Measurements from ENCODE around the gene IFT20.
A peak's percentile ranks its signal among the peaks of the same experiment; 100 is the strongest.
"Not testable (repeated sequence)": the region's sequence is repeated elsewhere in the genome, so short reads cannot be mapped to it uniquely, and the experiment has no call there.

The IFT20 gene

DNA sequence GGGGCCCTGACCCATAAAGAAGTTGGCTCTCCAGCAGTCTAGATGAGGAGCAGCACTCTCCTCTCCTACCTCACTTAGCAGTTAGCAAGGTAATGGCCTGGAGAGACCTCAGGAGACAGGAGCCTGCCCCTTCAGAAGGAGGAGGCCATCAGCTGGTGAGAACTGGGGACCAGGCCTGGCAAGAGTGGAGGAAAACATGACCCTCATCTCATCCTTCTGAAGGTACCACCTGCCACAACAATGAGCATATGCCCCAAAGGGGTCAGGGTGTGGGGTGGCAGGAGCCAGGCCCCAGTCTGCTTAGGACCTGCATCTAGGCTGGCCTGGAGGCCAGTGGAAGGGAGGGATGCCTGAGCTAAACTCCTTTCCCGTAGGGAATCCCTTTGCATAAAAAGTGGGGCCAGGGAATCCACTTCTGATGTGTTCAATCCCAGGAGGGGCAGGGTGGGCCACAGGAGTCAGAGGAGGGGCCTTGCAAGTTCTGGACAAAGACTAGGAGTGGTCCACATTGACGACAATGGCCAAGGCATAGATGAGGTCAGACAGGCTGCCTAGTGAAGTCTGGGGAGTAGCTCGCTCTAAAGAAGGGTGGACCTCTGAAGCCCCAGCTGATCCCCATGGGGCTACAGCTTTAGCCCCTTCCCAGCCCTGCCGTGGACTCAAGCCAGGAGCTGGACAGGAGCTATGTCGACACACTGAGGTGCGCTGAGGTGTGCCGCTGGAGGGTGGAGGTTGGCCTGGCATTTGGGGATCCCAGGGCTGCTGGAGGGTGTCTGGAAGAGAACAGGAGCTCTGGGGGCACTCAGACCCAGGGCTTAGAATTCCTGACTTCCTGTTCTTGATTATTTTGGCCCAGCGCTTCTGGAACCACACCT, 28.7 kb upstream of the IFT20 start:
- DNase-seq = no peak

DNA sequence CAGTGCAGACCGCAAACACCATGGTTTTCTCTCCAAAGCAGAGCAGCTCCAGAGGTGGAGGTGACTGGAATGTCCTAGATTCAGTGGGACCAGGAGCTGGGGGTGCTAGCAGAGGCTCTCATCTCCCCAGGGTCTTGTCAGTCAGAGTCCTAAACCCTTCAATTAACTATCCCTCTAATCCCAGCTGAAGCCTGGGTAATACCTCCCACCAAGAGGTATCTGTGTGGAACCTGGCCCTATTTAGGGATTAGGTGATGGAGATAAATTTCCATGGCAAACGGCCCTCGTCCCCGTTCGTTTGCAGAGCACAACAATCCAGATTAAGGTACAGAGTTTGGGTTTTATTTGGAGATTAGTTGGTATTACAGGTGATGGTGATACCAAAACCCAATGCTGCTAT, 27.9 kb upstream of the IFT20 start:
- DNase-seq = no peak

GRCh38 chr17:28357901-28358197, 22.6 kb upstream of the IFT20 start:
- DNase-seq = no peak

GRCh38 chr17:28357061-28357900, 22.0 kb upstream of the IFT20 start, which contains the start of gene POLDIP2:
Gene POLDIP2, minus strand, starts transcription at chr17:28357527. Its CDS starts 79 bp downstream, at chr17:28357448.
- DNase-seq = peak; percentile 96

DNA sequence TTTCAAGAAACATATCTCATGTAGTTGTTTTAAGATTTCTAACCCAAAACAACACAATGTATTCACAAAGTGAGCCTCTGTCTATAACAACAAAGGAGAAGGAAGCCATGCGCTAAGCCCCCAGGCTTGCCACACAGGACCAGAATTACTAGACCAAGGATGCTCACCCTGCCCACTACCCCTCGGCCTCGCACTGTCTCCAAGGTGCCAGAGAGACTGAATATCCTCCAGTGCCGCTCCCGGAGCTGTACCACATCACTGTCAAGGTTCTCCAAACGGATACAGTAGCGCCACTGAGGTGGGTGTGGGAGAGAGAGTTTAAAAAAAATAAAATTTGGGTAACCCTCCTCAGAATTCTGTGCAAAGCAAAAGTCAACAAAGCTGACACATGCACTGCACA, 15.0 kb upstream of the IFT20 start:
- DNase-seq = no peak

GRCh38 chr17:28348979-28349378, 13.7 kb upstream of the IFT20 start:
- DNase-seq = no peak

DNA sequence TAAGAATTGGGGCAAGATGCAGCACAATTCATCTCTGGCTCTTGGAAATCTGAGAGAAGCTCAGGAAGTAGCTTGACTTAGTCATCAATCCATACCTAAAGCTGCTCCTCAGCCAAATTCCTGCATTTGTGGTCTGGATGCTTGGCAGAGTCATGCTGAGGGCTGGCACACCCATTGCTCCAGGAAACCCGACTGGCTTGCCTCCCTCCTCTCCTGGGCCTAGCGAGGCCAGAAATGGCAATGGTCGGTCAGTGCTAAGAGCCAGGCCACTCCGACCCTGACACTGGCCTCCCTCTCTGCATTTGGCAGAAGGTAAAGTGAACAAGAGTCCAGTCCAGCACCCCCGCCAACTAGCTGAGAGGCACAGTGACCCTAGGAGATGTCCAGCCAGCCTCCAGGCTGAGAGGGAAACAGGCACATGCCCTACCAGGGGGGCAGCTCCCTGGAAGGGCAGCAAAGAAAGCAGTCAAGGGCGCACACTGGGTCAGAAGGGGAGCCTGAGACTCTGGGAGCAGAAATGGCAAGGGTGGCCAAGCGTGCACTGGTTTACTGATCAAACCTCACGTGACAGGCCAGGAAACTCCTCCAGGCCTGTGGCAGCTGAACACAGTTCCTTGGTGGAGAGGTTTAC, 12.1 kb upstream of the IFT20 start:
- no peak for DNase-seq

- DNase-seq = no peak
Observed at GRCh38 chr17:28346746-28347246, 11.5 kb upstream of the IFT20 start.

GRCh38 chr17:28346199-28346580, 10.9 kb upstream of the IFT20 start:
- DNase-seq = no peak

DNA sequence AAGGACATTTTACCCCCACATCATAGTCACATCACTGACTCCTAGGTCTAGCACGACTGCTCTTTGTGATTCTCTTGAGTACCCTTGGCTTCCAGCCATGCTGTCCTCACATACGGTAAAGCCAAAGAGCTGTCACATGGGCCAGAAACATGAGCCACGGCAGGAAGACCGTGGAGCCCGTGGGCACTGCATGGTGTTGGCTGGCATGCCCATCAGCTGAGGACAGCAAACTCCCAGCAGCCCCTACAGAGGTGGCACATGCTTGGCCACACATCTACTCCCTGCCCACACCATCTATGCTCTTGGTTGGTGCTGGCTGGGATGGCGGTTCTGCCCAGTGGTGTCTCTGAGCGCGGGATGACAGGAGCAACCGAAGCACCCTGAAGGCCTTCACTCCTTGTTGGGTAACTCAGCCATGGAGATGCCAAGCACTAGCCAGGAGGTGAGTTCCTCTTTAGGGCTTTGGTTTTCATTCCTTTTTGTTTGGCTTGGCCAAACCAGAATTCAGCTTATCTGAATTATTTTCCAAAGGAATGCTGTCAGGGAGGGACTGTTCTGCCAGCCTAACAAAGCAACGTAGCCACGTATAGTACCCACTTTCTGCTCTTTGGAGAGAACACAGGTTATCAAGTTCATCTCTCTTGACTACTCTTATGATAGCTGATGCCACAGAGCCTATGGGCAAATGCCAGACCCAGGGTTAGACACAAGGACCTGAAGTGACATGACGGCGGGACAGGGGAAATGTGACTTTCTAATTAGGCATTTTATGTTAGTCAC, 10.3 kb upstream of the IFT20 start:
- no peak for DNase-seq

- no peak for DNase-seq
Observed at GRCh38 chr17:28344435-28344901, 9.2 kb upstream of the IFT20 start.

- DNase-seq = no peak
Observed at GRCh38 chr17:28344011-28344410, 8.7 kb upstream of the IFT20 start.

- DNase-seq = peak; percentile 83
Observed at GRCh38 chr17:28343491-28343932, 8.2 kb upstream of the IFT20 start.

DNA sequence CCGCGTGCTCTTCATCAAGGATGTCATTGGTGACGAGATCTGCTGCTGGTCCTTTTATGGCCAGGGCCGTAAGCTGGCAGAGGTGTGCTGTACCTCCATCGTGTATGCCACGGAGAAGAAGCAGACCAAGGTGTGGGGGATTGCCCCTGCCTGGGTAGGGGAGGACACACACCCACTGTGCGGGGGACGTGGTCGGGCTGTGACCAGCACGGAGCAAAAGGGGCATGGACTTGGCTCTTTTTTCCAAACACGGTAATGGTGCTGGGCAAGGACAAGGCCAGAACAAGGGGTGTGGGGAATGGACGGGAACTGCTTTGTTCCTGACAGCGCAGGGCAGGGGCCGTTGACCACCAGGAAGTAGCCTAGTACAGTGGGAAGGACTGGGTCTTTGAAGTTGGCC, 7.0 kb upstream of the IFT20 start:
- no peak for DNase-seq

GRCh38 chr17:28341516-28341915, 6.2 kb upstream of the IFT20 start:
- no peak for DNase-seq

DNA sequence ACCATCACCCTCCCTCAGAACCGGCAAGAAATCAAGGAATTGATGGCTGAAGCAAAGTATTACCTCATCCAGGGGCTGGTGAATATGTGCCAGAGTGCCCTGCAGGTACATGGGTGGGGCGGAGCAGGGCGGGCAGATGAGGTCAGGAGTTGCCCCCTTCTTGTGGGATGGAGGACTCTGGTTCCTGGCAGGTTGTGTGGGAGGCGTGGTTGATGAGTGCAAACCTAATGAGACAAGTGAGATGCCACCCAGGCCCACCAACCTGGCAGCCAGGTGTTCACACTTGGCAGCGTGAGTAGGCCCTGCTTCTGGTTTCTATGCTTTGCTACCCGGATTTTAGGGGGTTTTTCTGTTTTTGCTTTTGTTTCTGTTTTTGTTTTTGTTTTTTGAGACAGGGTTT, 5.1 kb upstream of the IFT20 start:
- no peak for DNase-seq

GRCh38 chr17:28339431-28339830, 4.2 kb upstream of the IFT20 start:
- no peak for DNase-seq

- DNase-seq = not testable (repeated sequence)
Observed at GRCh38 chr17:28338769-28339212, 3.5 kb upstream of the IFT20 start.

- DNase-seq = no peak
Observed at GRCh38 chr17:28338056-28338768, 2.9 kb upstream of the IFT20 start.

DNA sequence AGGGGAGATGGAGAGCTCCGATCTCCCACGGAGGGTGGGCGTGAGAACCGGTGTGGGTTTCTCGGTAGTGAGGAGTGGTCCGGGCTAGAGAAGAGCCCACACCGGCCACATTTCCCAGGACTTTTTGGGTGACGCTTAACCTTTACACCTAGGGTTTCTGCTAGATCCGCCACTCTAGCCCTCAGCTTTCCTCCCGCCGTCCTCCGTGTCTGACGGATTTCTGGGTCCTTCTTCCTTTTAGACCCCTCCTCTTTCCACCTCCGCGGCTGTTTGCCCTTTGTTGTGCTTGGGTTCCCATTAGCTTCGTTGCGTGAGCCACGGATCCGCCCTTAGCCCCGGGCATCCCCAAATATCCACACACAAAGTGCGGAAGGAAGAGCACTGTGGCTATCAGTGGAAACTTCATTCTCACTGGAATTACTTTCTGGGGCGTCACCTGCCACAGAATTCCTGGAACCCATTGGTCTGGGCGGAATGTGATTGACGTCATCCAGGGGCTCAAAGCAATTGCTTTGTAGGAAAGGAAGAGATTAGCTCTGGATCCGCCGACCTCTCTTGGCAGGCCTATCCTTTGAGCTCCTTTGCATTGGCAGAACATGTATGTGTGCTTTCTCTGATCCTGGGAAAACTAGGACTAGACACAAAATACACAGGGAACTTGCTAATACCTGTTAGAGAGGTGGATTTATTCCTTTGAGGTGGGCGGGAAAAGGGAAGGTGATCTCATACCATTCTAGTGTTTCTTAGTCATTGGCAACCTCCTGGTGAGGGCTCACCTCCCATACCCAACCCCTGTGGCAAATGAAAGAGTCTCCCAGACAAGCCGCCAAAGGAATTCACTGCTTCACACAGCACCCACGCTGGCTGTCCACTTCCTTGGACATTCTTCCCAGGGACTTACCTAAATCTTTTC, 943 bp upstream of the IFT20 start:
- DNase-seq = peak; percentile 16
